SHP77 treated with DMSO at 0.1 percent for 48 hours (cell line): ENCODE measurements around the gene TXNDC5.

Source experiments
- DNase-seq: peaks from one replicate; lab custom pipeline; 2025; lab: John Stamatoyannopoulos, UW

Gene TXNDC5

GRCh38 chr6:7851780-7852179 is 58.8 kb downstream of the TXNDC5 start:
- DNase-seq, result no peak

- no peak for DNase-seq
Observed at GRCh38 chr6:7848229-7848628, 62.4 kb downstream of the TXNDC5 start.

GRCh38 chr6:7846966-7847818 is 63.4 kb downstream of the TXNDC5 start:
- no peak for DNase-seq

- no peak for DNase-seq
Observed at GRCh38 chr6:7841781-7842468, 68.7 kb downstream of the TXNDC5 start.

- DNase-seq, result no peak
Observed at GRCh38 chr6:7836371-7837026, 74.1 kb downstream of the TXNDC5 start.

- DNase-seq, result no peak
Observed at GRCh38 chr6:7833751-7834070, 76.9 kb downstream of the TXNDC5 start.

DNA sequence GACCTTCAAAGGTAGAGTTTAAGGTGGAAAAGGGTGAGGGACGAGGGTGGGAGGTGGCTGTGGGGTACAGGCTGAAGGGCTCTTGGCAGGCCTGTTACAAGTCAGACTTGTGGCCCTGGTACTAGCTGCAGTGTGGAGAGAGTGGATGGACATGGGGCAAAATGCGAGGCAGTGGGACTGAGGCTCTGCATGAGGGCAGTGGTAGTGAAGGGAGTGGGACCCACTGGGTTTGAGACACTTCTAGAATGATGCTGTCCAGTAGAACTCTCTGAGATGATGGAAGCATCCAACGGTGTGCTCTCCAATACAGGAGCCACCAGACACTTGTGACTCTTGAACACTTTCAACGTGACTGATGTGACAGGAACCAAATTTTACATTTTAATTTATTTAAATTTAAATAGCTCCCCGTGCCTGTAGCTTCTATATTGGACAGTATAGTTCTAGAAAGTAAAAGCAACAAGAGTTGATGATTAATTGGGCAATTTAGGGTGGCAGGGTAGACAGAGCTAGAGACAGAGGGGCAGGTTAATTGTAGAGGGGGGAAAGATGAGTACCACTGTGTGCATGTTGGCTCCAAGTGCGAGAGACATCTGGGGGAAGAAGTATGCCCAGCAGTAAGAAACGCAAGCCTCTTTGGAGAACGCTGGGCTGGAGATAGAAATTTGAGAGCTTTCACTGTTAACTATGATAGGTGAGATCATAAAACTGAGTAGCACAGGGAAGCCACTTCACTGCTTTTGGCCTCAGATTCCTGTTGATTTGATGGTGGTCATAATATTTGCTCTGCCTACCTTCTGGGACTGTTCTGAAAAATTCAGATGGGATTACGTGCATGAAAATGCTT is 77.5 kb downstream of the TXNDC5 start:
- no peak for DNase-seq
